Adipocyte (in vitro differentiated cells): ENCODE data around the gene PRKN.

ENCODE experiments used
- DNase-seq: peaks from one replicate; pipeline ENCODE4 v3.0.0-alpha.2; 2015; ENCODE audit warnings: low read depth
- H3K27me3 ChIP-seq: replicated peaks from 2 replicates; pipeline ENCODE4 v1.7.0; 2013; ENCODE audit warnings: mild to moderate bottlenecking, low read length, moderate library complexity; ENCODE audit not compliant: control insufficient read depth, insufficient read depth
- H3K36me3 ChIP-seq: 2 replicates; pipeline ENCODE4 v1.7.0; 2013; ENCODE audit warnings: low read length, mild to moderate bottlenecking, moderate library complexity; ENCODE audit not compliant: control insufficient read depth, insufficient read depth, severe bottlenecking
- H3K4me1 ChIP-seq: 2 replicates; pipeline ENCODE4 v1.7.0; 2013; ENCODE audit warnings: mild to moderate bottlenecking, low read length, moderate library complexity; ENCODE audit not compliant: control insufficient read depth, insufficient read depth
- H3K4me3 ChIP-seq: 2 replicates; pipeline ENCODE4 v1.7.0; 2013; ENCODE audit warnings: mild to moderate bottlenecking, low read length, moderate library complexity
- H3K9ac ChIP-seq: 2 replicates; pipeline ENCODE4 v1.7.0; 2013; ENCODE audit warnings: mild to moderate bottlenecking, low read length, moderate library complexity
- H3K9me3 ChIP-seq: 2 replicates; pipeline ENCODE4 v1.7.0; 2013; ENCODE audit warnings: mild to moderate bottlenecking, low read length, moderate library complexity; ENCODE audit not compliant: control insufficient read depth

Gene PRKN

GRCh38 chr6:162258647-162259046 is 468.9 kb downstream of the PRKN start:
- DNase-seq, result no peak
- no peak overlapping the region for H3K4me3 ChIP-seq
- no peaks in the 10 kb centered on the region for H3K9me3 ChIP-seq
- no peaks in the 10 kb centered on the region for H3K27me3 ChIP-seq
- no peaks in the 10 kb centered on the region for H3K36me3 ChIP-seq
- no peak overlapping the region for H3K9ac ChIP-seq
- no peaks in the 10 kb centered on the region for H3K4me1 ChIP-seq

- DNase-seq, result no peak
- Histone ChIP-seq H3K9ac (no peak overlapping the region), H3K9me3 (no peaks in the 10 kb centered on the region), H3K36me3 (no peaks in the 10 kb centered on the region), H3K4me3 (no peak overlapping the region), H3K27me3 (no peaks in the 10 kb centered on the region), H3K4me1 (no peaks in the 10 kb centered on the region)
These were observed 471.2 kb downstream of the PRKN start for GRCh38 chr6:162256361-162256760.

DNA sequence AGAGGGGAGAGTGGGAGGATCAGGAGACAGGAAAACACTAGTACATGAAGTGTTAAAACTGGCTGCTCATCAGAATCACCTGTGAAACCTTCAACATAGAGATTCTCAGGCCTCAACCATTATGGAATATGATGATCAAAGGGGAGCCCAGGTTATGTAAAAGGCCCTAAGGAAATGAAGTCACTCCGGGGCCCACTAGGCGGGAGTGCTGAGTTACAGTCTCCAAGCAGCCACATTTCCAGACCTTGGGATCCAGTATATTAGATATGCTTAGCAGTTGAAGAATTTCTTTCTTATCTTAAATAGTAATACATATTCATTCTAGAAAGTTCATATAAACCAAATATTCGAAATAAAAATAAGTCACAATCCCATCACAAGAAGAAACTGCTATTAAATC is 476.3 kb downstream of the PRKN start:
- no peaks in the 10 kb centered on the region for H3K4me1 ChIP-seq
- no peak overlapping the region for H3K4me3 ChIP-seq
- no peaks in the 10 kb centered on the region for H3K27me3 ChIP-seq
- H3K9ac ChIP-seq, result no peak overlapping the region
- no peak for DNase-seq
- H3K36me3 ChIP-seq, result no peaks in the 10 kb centered on the region
- H3K9me3 ChIP-seq, result no peaks in the 10 kb centered on the region

- no peaks in the 10 kb centered on the region for H3K36me3 ChIP-seq
- no peak for DNase-seq
- H3K9me3 ChIP-seq, result no peaks in the 10 kb centered on the region
- H3K4me1 ChIP-seq, result no peaks in the 10 kb centered on the region
- H3K27me3 ChIP-seq, result no peaks in the 10 kb centered on the region
- no peak overlapping the region for H3K9ac ChIP-seq
- no peak overlapping the region for H3K4me3 ChIP-seq
These were observed 477.5 kb downstream of the PRKN start for GRCh38 chr6:162249907-162250642.

DNA sequence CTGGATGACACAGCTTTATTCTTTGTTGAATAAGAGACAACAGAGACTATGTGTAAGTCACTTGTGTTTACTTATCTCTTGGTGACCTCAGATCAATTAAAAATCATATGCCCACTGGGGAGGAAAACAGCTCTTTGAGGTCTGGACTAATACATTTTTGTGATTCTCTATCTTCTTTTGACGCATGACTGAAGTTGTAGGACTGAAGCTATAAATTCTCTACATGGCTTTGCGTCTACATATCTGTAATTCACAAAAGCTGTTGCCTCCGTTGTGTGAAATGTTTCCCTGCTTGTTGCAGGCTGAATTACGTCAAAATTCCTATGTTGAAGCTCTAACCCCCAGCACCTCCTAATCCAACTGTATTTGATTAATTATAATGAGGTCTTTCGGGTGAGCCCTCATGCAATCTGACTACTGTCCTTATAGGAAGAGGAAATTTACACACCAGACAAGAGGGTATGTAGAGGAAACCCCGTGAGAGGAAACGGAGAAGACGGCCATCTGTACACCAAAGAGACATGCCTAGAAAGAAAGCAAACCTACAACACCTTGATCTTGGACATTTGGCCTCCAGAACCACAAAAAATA is 481.6 kb downstream of the PRKN start:
- Histone ChIP-seq H3K9ac (no peak overlapping the region), H3K9me3 (no peaks in the 10 kb centered on the region), H3K27me3 (no peaks in the 10 kb centered on the region), H3K4me3 (no peak overlapping the region), H3K36me3 (no peaks in the 10 kb centered on the region), H3K4me1 (no peaks in the 10 kb centered on the region)
- no peak for DNase-seq

DNA sequence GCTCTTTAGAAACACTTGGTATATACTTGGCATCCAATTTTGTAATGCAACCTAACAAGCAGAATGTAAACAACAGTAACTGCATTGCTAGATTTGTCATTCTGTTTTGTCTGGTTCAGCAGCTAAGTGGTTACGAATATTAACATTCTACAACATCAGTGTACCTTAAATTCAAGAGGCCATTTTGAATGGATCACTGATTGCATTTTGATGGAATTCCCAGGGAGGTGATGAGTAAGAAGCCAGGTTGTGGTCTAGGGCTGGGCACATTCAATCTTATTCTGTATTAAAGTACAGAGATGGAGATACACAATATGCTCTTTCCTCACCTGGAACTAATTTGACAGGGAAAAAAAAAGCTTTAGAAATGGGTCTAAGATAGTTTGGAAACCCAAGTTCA is 483.5 kb downstream of the PRKN start:
- H3K4me1 ChIP-seq, result no peaks in the 10 kb centered on the region
- H3K9ac ChIP-seq, result no peak overlapping the region
- no peak overlapping the region for H3K4me3 ChIP-seq
- H3K36me3 ChIP-seq, result no peaks in the 10 kb centered on the region
- H3K27me3 ChIP-seq, result no peaks in the 10 kb centered on the region
- H3K9me3 ChIP-seq, result no peaks in the 10 kb centered on the region
- no peak for DNase-seq

DNA sequence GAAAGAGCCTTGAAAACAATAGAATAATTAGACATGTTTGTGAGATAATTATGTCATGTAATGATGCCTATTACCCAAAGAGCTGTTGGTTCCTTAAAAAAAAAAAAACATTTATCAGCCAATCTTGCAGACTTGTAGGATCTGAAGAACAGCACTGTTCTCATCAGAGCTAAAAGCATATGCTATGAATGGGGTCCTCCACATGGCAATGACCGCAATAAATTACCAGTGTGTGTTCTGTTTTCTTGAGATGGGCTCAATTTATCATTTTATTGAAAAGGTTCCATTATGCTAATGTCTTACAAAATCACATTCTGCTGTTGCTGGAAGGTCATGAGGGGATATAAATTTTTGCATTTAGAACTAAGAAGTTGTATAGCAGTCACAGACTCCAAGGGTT is 484.7 kb downstream of the PRKN start:
- Histone ChIP-seq H3K9ac (no peak overlapping the region), H3K4me3 (no peak overlapping the region), H3K27me3 (no peaks in the 10 kb centered on the region), H3K9me3 (no peaks in the 10 kb centered on the region), H3K4me1 (no peaks in the 10 kb centered on the region), H3K36me3 (no peaks in the 10 kb centered on the region)
- DNase-seq, result no peak

- Histone ChIP-seq H3K36me3 (no peaks in the 10 kb centered on the region), H3K4me3 (no peak overlapping the region), H3K27me3 (no peaks in the 10 kb centered on the region), H3K9ac (no peak overlapping the region), H3K9me3 (no peaks in the 10 kb centered on the region), H3K4me1 (no peaks in the 10 kb centered on the region)
- DNase-seq, result no peak
These were observed 488.2 kb downstream of the PRKN start for GRCh38 chr6:162239330-162239729.

DNA sequence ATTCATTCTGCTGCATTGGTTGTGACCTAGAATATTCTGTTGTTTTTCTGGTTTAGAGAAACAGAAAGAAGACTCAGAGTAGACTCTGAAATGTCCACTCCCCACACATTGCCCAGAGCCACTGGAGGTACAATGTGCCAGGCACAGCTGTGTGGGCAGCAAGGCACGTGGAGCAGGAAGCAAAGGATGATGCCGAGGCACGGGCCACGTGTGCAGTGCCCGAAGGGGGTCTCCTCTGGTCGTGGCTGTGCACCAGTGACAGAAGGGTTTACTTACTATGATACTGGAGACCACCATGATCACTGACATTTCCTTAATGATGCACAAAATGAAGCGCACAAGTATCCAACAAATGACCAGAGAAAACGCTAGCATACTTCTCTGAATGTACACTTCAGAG is 488.9 kb downstream of the PRKN start:
- Histone ChIP-seq H3K27me3 (no peaks in the 10 kb centered on the region), H3K9ac (no peak overlapping the region), H3K36me3 (no peaks in the 10 kb centered on the region), H3K9me3 (no peaks in the 10 kb centered on the region), H3K4me3 (no peak overlapping the region), H3K4me1 (no peaks in the 10 kb centered on the region)
- no peak for DNase-seq

DNA sequence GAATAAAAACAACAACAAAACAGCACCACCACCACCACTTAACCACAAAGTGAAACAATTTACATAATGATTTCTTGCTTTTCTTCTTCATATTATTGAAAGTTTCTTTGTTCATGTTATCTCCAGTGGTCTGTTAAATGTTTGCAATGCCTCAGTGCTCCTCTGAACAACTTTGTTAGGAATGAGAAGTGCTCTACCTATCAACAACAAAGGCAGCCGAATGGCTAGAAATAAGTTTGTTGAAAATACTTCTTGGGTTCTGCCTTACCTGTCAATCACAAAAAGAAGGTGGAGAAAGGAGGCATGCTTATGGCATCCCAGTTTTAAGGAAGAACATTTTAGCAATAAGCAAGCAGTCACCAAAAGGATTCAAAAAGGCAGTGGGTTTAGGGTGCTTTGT is 490.2 kb downstream of the PRKN start:
- Histone ChIP-seq H3K4me3 (no peak overlapping the region), H3K36me3 (no peaks in the 10 kb centered on the region), H3K4me1 (no peaks in the 10 kb centered on the region), H3K9me3 (no peaks in the 10 kb centered on the region), H3K9ac (no peak overlapping the region), H3K27me3 (no peaks in the 10 kb centered on the region)
- DNase-seq, result no peak

DNA sequence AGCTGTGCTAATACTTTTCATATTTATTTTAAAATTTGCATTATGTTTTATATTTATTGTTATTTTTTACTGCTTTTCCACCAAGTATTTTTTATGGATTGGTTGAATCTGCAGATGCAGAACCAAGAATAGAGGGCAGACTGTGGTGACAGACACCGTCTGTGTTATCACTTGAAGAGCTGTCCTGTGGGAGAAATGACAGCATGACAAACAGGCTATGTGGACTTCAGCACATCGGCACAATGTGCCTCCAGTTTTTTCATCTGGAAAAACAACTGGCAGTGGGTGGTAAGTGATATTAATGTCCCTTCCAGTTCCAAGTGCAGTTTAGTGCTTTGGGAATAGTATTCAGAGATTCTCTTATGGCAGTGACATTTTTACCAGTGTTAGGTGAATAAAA is 492.9 kb downstream of the PRKN start:
- Histone ChIP-seq H3K4me1 (peaks cover 11% of the 10 kb centered on the region), H3K27me3 (no peaks in the 10 kb centered on the region), H3K36me3 (no peaks in the 10 kb centered on the region), H3K9ac (no peak overlapping the region), H3K9me3 (no peaks in the 10 kb centered on the region), H3K4me3 (no peak overlapping the region)
- no peak for DNase-seq
